Measurements from ENCODE around the gene BCR.
A peak's percentile ranks its signal among the peaks of the same experiment; 100 is the strongest.

Gene BCR

GRCh38 chr22:23177197-23177596 is 3.1 kb upstream of the BCR start:
- DNase-seq = no peak

GRCh38 chr22:23178512-23179254 is 1.6 kb upstream of the BCR start:
- DNase-seq = peak; percentile 70

- DNase-seq = no peak
These were observed 669 bp upstream of the BCR start for GRCh38 chr22:23179381-23180299.

GRCh38 chr22:23180893-23181720 is 798 bp downstream of the BCR start:
- peak; percentile 16 for DNase-seq

- peak; percentile 16 for DNase-seq
These were observed 1.5 kb downstream of the BCR start for GRCh38 chr22:23181721-23182308.

- DNase-seq = peak; percentile 66
These were observed 2.2 kb downstream of the BCR start for GRCh38 chr22:23182309-23183060.

GRCh38 chr22:23183061-23183698 is 2.9 kb downstream of the BCR start:
- DNase-seq = no peak

GRCh38 chr22:23184100-23184763 is 3.9 kb downstream of the BCR start:
- no peak for DNase-seq

- DNase-seq = no peak
These were observed 4.4 kb downstream of the BCR start for GRCh38 chr22:23184764-23185113.

GRCh38 chr22:23187211-23187610 is 6.9 kb downstream of the BCR start:
- no peak for DNase-seq

GRCh38 chr22:23187871-23188700 is 7.8 kb downstream of the BCR start:
- no peak for DNase-seq

GRCh38 chr22:23190526-23190925 is 10.2 kb downstream of the BCR start:
- no peak for DNase-seq

GRCh38 chr22:23192133-23192532 is 11.8 kb downstream of the BCR start:
- DNase-seq = no peak

GRCh38 chr22:23192558-23192957 is 12.2 kb downstream of the BCR start:
- DNase-seq = no peak

- DNase-seq = no peak
These were observed 13.0 kb downstream of the BCR start for GRCh38 chr22:23193196-23193827.

- DNase-seq = no peak
These were observed 13.6 kb downstream of the BCR start for GRCh38 chr22:23193882-23194281.

- no peak for DNase-seq
These were observed 15.9 kb downstream of the BCR start for GRCh38 chr22:23196165-23196564.

GRCh38 chr22:23197836-23198235 is 17.5 kb downstream of the BCR start:
- DNase-seq = no peak

GRCh38 chr22:23199159-23199558 is 18.9 kb downstream of the BCR start:
- DNase-seq = no peak

GRCh38 chr22:23200898-23201297 is 20.6 kb downstream of the BCR start:
- no peak for DNase-seq
